Adrenal gland (tissue), 5 donors: ENCODE results near the gene PCDHA8.

Experiments used
- POLR2A ChIP-seq, 2 donors: fragments of 450-650 bp; IDR thresholded peaks; one replicate each; pipeline ENCODE4 v1.6.1; 2017; ENCODE audit warnings: antibody characterized with exemption in 2 of 2, mild to moderate bottlenecking in 2 of 2, moderate library complexity in 1 of 2
- TF ChIP-seq, protein P1 (sequence below), 6 experiments: fragments of 450-650 bp in 4 of 6; fragments of 200-600 bp in 2 of 6; sonication (generic) in 1 of 6; IDR thresholded peaks; 1 replicate in 5 of 6; 2 replicates in 1 of 6; pipeline versions ENCODE4 v1.5.1 to v1.8.0; 2016 to 2021; ENCODE audit warnings: antibody characterized with exemption in 6 of 6, mild to moderate bottlenecking in 2 of 6, moderate library complexity in 1 of 6
- donor health status: DM: no; HTN: no; CAD: no.

DNA sequence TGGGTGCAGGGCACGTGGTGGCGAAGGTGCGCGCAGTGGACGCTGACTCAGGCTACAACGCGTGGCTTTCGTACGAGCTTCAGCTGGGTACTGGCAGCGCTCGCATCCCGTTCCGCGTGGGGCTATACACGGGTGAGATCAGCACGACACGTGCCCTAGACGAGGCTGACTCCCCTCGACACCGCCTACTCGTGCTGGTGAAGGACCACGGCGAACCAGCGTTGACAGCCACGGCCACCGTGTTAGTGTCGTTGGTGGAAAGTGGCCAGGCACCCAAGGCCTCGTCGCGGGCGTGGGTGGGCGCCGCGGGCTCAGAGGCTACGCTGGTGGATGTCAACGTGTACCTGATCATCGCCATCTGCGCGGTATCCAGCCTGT lies 44.3 kb upstream of the PCDHA8 start:
- TF ChIP-seq POLR2A (IDR thresholded peaks at IDR 0.05) = no peak
- TF ChIP-seq, protein P1, sequence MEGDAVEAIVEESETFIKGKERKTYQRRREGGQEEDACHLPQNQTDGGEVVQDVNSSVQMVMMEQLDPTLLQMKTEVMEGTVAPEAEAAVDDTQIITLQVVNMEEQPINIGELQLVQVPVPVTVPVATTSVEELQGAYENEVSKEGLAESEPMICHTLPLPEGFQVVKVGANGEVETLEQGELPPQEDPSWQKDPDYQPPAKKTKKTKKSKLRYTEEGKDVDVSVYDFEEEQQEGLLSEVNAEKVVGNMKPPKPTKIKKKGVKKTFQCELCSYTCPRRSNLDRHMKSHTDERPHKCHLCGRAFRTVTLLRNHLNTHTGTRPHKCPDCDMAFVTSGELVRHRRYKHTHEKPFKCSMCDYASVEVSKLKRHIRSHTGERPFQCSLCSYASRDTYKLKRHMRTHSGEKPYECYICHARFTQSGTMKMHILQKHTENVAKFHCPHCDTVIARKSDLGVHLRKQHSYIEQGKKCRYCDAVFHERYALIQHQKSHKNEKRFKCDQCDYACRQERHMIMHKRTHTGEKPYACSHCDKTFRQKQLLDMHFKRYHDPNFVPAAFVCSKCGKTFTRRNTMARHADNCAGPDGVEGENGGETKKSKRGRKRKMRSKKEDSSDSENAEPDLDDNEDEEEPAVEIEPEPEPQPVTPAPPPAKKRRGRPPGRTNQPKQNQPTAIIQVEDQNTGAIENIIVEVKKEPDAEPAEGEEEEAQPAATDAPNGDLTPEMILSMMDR (IDR thresholded peaks at IDR 0.05) = no peak
